ENCODE data around the gene CDK2AP2.
"Not testable (repeated sequence)": the region's sequence is repeated elsewhere in the genome, so short reads cannot be mapped to it uniquely, and the experiment has no call there.

DNA sequence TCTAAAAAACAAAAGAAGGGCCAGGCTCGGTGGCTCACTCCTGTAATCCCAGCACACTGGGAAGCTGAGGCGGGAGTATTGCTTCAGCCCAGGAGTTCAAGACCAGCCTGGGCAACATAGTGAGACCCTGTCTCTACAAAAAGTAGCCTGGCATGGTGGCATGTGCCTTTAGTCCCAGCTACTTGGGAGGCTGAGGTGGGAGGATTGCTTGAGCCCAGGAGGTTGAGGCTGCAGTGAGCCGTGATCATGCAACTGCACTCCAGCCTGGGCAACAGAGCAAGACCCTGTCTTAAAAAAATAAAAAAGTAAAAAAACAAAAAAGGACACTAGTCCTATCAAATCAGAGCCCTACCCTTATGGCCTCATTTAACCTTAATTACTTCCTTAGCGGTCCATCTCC lies 3.6 kb upstream of the CDK2AP2 start:
- TF ChIP-seq, protein P1, sequence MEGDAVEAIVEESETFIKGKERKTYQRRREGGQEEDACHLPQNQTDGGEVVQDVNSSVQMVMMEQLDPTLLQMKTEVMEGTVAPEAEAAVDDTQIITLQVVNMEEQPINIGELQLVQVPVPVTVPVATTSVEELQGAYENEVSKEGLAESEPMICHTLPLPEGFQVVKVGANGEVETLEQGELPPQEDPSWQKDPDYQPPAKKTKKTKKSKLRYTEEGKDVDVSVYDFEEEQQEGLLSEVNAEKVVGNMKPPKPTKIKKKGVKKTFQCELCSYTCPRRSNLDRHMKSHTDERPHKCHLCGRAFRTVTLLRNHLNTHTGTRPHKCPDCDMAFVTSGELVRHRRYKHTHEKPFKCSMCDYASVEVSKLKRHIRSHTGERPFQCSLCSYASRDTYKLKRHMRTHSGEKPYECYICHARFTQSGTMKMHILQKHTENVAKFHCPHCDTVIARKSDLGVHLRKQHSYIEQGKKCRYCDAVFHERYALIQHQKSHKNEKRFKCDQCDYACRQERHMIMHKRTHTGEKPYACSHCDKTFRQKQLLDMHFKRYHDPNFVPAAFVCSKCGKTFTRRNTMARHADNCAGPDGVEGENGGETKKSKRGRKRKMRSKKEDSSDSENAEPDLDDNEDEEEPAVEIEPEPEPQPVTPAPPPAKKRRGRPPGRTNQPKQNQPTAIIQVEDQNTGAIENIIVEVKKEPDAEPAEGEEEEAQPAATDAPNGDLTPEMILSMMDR (IDR thresholded peaks at IDR 0.05), result not testable (repeated sequence)
- TF ChIP-seq YY1 (IDR thresholded peaks at IDR 0.05; ENCODE audit: low read depth); MXI1 (IDR thresholded peaks at IDR 0.05; ENCODE audit: low read depth, low read length); EP300 (IDR thresholded peaks at IDR 0.05; ENCODE audit: borderline replicate concordance in 1 of 2, low read depth in 1 of 2, low read length in 1 of 2); TAF1 (IDR thresholded peaks at IDR 0.05; ENCODE audit: borderline replicate concordance, low read depth, low read length); EZH2phosphoT487 (IDR thresholded peaks at IDR 0.05; ENCODE audit: borderline replicate concordance, low read depth): not testable (repeated sequence)
- TF ChIP-seq, protein P2, sequence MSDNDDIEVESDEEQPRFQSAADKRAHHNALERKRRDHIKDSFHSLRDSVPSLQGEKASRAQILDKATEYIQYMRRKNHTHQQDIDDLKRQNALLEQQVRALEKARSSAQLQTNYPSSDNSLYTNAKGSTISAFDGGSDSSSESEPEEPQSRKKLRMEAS (IDR thresholded peaks at IDR 0.05; ENCODE audit: low read depth), result not testable (repeated sequence)
